OCI-LY7 (cell line): Measurements from ENCODE around the gene ADISSP. TPM values are rescaled to one million over a fixed set of nuclear protein-coding genes. Genes with fewer than 3 reads are reported as not detected.

ENCODE experiments used
- BruUV-seq: library from RNA; stranded (reverse); fragments of 400-500 nt; replicated peaks from 2 replicates; lab custom pipeline; 2021; lab: Mats Ljungman, UMichigan
- CTCF ChIA-PET: fragments of 300-600 bp; sonication (Branson Sonifier 250); formaldehyde crosslinking; loops from one replicate; lab custom pipeline; 2022; ENCODE audit warnings: antibody characterized with exemption; ENCODE audit not compliant: unreplicated experiment; lab: Charles Lee
- POLR2A ChIA-PET: fragments of 300-600 bp; sonication (Branson Sonifier 250); formaldehyde crosslinking; loops from one replicate; lab custom pipeline; 2022; ENCODE audit warnings: antibody characterized with exemption; lab: Charles Lee
- DNase-seq: peaks from one replicate; pipeline ENCODE4 v3.0.0-alpha.2; 2015; ENCODE audit warnings: low spot score
- H2AFZ ChIP-seq: fragments of 200-600 bp; sonication (generic), shearing (Covaris generic); 2 replicates; pipeline ENCODE4 v1.6.1; 2014; ENCODE audit warnings: mild to moderate bottlenecking, antibody characterized with exemption, low read length, moderate library complexity
- H3K27ac ChIP-seq: fragments of 200-600 bp; sonication (generic); 2 replicates; pipeline ENCODE4 v1.5.1; 2014; ENCODE audit warnings: mixed run types, low read depth, mild to moderate bottlenecking, moderate library complexity, low read length, inconsistent platforms; ENCODE audit not compliant: poor library complexity, severe bottlenecking
- H3K36me3 ChIP-seq: fragments of 200-600 bp; sonication (generic); 2 replicates; pipeline ENCODE4 v1.6.1; 2014; ENCODE audit warnings: mild to moderate bottlenecking, antibody characterized with exemption, low read length, moderate library complexity, mixed read lengths; ENCODE audit not compliant: insufficient read depth
- H3K4me1 ChIP-seq: fragments of 200-600 bp; sonication (generic); 2 replicates; pipeline ENCODE4 v1.5.1; 2014; ENCODE audit warnings: mild to moderate bottlenecking, low read length; ENCODE audit not compliant: insufficient read depth, poor library complexity, severe bottlenecking
- H3K4me2 ChIP-seq: fragments of 200-600 bp; sonication (generic); 2 replicates; pipeline ENCODE4 v1.6.1; 2014; ENCODE audit warnings: mild to moderate bottlenecking, low read length
- H3K4me3 ChIP-seq: fragments of 200-600 bp; sonication (generic); 2 replicates; pipeline ENCODE4 v1.5.1; 2014; ENCODE audit warnings: mild to moderate bottlenecking, low read depth, low read length; ENCODE audit not compliant: poor library complexity, severe bottlenecking
- H3K79me2 ChIP-seq: fragments of 200-600 bp; sonication (generic); 2 replicates; pipeline ENCODE4 v1.6.1; 2016; ENCODE audit warnings: low read depth, mild to moderate bottlenecking, low read length, moderate library complexity, mixed read lengths; ENCODE audit not compliant: insufficient read depth
- H3K9me2 ChIP-seq: fragments of 200-600 bp; sonication (generic); 2 replicates; pipeline ENCODE4 v1.6.1; 2016; ENCODE audit warnings: mild to moderate bottlenecking, low read length, mixed read lengths; ENCODE audit not compliant: insufficient read depth
- H3K9me3 ChIP-seq: fragments of 200-600 bp; sonication (generic); 2 replicates; pipeline ENCODE4 v1.6.1; 2014; ENCODE audit warnings: mild to moderate bottlenecking, mixed run types, low read length, mixed read lengths
- H4K20me1 ChIP-seq: fragments of 200-600 bp; sonication (generic); 2 replicates; pipeline ENCODE4 v1.6.1; 2014; ENCODE audit warnings: mild to moderate bottlenecking, antibody characterized with exemption, low read length, moderate library complexity, mixed read lengths; ENCODE audit not compliant: insufficient read depth
- CTCF ChIP-seq: fragments of 200-600 bp; sonication (generic); conservative IDR thresholded peaks from 2 replicates; pipeline ENCODE4 v1.5.1; 2014; ENCODE audit warnings: mild to moderate bottlenecking, antibody characterized with exemption, low read length, moderate library complexity, mixed read lengths
- EZH2phosphoT487 ChIP-seq: fragments of 200-600 bp; sonication (generic); IDR thresholded peaks from 2 replicates; pipeline ENCODE4 v1.6.1; 2018; ENCODE audit warnings: low read depth, borderline replicate concordance, mild to moderate bottlenecking, mixed run types, antibody characterized with exemption, low read length, moderate library complexity, mixed read lengths
- intact Hi-C: fragments of 100-400 bp; cut with micrococcal nuclease; formaldehyde crosslinking; loops from one replicate; pipeline ENCODE4 v1.10.0; 2022; ENCODE audit not compliant: unreplicated experiment
- total RNA-seq, 2 experiments: library from RNA; depleted of rRNA in 1 of 2; stranded (reverse); fragments of >200 nt in 1 of 2; shearing (Covaris generic) in 1 of 2; gene quantifications; 2 replicates each; pipeline ENCODE4 v1.2.3, GENCODE V29; 2014 to 2022

Gene ADISSP
- total RNA-seq, 2 experiments from 2014 or later, result 64.4 to 66.7 TPM

- CTCF ChIA-PET, result no interaction called here
- Histone ChIP-seq H3K9me3 (no peaks in the 10 kb centered on the region), H3K27ac (no peak overlapping the region), H4K20me1 (no peaks in the 10 kb centered on the region), H3K36me3 (no peaks in the 10 kb centered on the region), H3K4me1 (no peaks in the 10 kb centered on the region), H3K79me2 (no peaks in the 10 kb centered on the region), H3K9me2 (no peaks in the 10 kb centered on the region), H3K4me3 (no peak overlapping the region), H3K4me2 (no peak overlapping the region), H2AFZ (no peak overlapping the region)
- BruUV-seq, result no TSS peak
- POLR2A ChIA-PET, result interaction anchor here (0.6 kb wide), 2 partner anchors 49 to 239 kb away, joined by 3 to 4 read pairs; no protein-coding TSS in a partner anchor
- intact Hi-C loops, result no loop called here
- no peak for DNase-seq
- TF ChIP-seq EZH2phosphoT487, result no peak
- TF ChIP-seq CTCF, result no peak
Observed at GRCh38 chr20:3727401-3728021, 40.0 kb downstream of the ADISSP start.

GRCh38 chr20:3724356-3724755 lies 43.2 kb downstream of the ADISSP start:
- no peak for DNase-seq
- Histone ChIP-seq H3K36me3 (no peaks in the 10 kb centered on the region), H2AFZ (no peak overlapping the region), H3K4me1 (peaks cover 13% of the 10 kb centered on the region), H3K79me2 (no peaks in the 10 kb centered on the region), H4K20me1 (no peaks in the 10 kb centered on the region), H3K27ac (no peak overlapping the region), H3K9me3 (no peaks in the 10 kb centered on the region), H3K4me3 (no peak overlapping the region), H3K4me2 (no peak overlapping the region), H3K9me2 (no peaks in the 10 kb centered on the region)
- intact Hi-C loops, result no loop called here
- TF ChIP-seq EZH2phosphoT487 (no peak), CTCF (no peak)
- ChIA-PET POLR2A (no interaction called here), CTCF (no interaction called here)
- BruUV-seq, result no TSS peak

GRCh38 chr20:3723284-3723683 lies 44.3 kb downstream of the ADISSP start:
- TF ChIP-seq CTCF, result no peak
- TF ChIP-seq EZH2phosphoT487, result no peak
- CTCF ChIA-PET, result no interaction called here
- BruUV-seq, result no TSS peak
- Histone ChIP-seq H3K4me2 (no peak overlapping the region), H3K9me3 (no peaks in the 10 kb centered on the region), H3K27ac (no peak overlapping the region), H4K20me1 (no peaks in the 10 kb centered on the region), H3K79me2 (no peaks in the 10 kb centered on the region), H3K9me2 (no peaks in the 10 kb centered on the region), H3K4me1 (peaks cover 13% of the 10 kb centered on the region), H3K4me3 (no peak overlapping the region), H2AFZ (no peak overlapping the region), H3K36me3 (no peaks in the 10 kb centered on the region)
- POLR2A ChIA-PET, result no interaction called here
- intact Hi-C loops, result no loop called here
- DNase-seq, result no peak
